ENCODE data around the gene TATDN2. TPM values are rescaled to one million over a fixed set of nuclear protein-coding genes. Genes with fewer than 3 reads are reported as not detected.
"Not testable (repeated sequence)": the region's sequence is repeated elsewhere in the genome, so short reads cannot be mapped to it uniquely, and the experiment has no call there.

TATDN2 gene
- polyA plus RNA-seq, 2 of the 4 experiments (the other 2 are of a cell fraction): 22.4 to 34.9 TPM

DNA sequence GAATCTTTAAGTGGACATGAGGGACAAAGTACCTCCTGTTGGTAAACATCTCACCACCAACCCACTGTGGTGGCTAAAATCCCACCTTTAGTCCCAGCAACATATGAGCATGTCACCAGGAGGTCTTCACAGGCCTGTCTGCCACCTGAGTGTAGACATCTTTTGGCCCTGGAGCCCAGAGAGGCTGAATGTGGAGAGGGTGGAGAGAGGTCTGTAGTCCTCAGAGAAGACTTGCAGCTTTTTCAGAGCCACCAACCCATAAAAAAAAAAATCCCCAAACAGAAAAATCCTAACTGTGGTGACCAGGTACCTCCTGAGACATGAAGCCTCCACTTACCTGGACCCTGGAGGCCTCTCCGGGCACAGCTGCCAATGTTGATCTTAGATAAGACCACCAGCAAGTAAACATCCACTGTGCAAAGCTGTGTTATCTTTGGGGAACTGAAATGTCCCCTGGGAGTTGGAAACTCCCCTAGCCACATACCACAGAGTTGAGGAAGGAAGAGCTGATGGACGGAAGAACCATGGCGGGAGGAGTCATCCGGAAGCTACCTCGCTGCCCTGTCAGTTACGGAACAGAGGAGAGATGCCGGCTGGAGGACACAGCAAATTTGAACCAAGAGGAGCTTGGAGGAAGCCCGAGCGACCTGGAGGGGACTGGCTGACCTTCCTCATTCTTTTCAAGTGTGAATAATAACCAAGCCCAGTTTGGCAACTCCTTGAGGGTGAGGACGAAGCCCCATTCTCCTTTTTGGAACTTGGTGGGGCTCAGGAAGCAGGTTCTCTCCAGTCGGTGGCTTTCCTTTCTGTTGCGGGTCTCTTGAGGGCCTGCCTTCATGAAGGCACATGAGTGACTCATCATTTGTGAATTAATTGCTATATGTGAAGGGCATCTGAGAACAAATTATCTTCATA, 44.5 kb downstream of the TATDN2 start, which contains the start of gene GHRL (continued):
- TF ChIP-seq, protein P1, sequence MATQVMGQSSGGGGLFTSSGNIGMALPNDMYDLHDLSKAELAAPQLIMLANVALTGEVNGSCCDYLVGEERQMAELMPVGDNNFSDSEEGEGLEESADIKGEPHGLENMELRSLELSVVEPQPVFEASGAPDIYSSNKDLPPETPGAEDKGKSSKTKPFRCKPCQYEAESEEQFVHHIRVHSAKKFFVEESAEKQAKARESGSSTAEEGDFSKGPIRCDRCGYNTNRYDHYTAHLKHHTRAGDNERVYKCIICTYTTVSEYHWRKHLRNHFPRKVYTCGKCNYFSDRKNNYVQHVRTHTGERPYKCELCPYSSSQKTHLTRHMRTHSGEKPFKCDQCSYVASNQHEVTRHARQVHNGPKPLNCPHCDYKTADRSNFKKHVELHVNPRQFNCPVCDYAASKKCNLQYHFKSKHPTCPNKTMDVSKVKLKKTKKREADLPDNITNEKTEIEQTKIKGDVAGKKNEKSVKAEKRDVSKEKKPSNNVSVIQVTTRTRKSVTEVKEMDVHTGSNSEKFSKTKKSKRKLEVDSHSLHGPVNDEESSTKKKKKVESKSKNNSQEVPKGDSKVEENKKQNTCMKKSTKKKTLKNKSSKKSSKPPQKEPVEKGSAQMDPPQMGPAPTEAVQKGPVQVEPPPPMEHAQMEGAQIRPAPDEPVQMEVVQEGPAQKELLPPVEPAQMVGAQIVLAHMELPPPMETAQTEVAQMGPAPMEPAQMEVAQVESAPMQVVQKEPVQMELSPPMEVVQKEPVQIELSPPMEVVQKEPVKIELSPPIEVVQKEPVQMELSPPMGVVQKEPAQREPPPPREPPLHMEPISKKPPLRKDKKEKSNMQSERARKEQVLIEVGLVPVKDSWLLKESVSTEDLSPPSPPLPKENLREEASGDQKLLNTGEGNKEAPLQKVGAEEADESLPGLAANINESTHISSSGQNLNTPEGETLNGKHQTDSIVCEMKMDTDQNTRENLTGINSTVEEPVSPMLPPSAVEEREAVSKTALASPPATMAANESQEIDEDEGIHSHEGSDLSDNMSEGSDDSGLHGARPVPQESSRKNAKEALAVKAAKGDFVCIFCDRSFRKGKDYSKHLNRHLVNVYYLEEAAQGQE (IDR thresholded peaks at IDR 0.05): no peak
- TF ChIP-seq FOSL2 (IDR thresholded peaks at IDR 0.05): no peak
- TF ChIP-seq FOSL2 (CRISPR knock-in tag; IDR thresholded peaks at IDR 0.05): no peak
- TF ChIP-seq TFCP2L1 (CRISPR knock-in tag; IDR thresholded peaks at IDR 0.05): no peak
- no peak for TF ChIP-seq CHD4 (IDR thresholded peaks at IDR 0.05; ENCODE audit: borderline replicate concordance)
- TF ChIP-seq CBX8 (IDR thresholded peaks at IDR 0.05): no peak
- TF ChIP-seq FOSB (CRISPR knock-in tag; IDR thresholded peaks at IDR 0.05): no peak
- TF ChIP-seq CBX2 (IDR thresholded peaks at IDR 0.05; ENCODE audit: borderline replicate concordance, low read depth): no peak
- TF ChIP-seq HOXA7 (CRISPR knock-in tag; IDR thresholded peaks at IDR 0.05): no peak
- TF ChIP-seq NR3C1 (IDR thresholded peaks at IDR 0.05): no peak

DNA sequence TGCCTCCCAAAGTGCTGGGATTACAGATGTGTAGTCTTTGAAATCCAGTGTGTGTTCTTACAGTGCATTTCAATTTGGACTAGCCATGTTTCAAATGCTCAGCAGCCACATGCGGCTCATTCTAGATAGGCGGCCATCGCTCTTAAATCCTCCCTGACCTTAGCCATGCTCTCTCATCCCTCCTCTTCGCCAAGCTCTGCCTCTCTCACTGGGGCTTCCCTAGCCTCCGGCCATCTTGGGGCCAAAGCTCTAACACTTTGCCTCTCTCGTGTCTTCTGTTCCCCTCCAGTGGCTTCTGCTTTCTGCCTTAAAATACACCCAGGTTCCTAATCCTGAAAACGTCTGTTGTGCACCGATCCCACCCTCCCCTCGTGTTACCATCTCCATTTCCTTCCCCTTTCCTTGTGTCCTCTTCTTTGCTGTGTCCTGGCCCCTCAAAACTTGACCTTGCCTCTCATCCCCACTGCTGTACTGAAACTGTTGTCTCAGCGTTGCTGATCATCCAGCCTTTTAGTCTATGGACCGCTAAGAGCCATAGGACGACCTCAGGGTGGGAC, 45.8 kb downstream of the TATDN2 start:
- POLR2A ChIA-PET: interaction anchor here (1.2 kb wide), 1 partner anchor 10 kb away, joined by 3 read pairs; no protein-coding TSS in a partner anchor
- CTCF ChIA-PET: interaction anchor here (0.6 to 1.2 kb wide), 2 partner anchors 9 to 87 kb away, joined by 3 read pairs; no protein-coding TSS in a partner anchor
- H3K9me3 ChIP-seq: no peaks in the 10 kb centered on the region
- 88% methylated on average over 12 of the region's 12 CpGs for WGBS (ENCODE audit: missing lambda C conversion rate)
- DNase-seq (ENCODE audit: low read depth in 1 of 2, low spot score in 1 of 2): no peak
- H3K4me3 ChIP-seq: no peak overlapping the region
- H3K4me2 ChIP-seq: no peak overlapping the region
- ATAC-seq: no peak
- no peak for FAIRE-seq
- no peak overlapping the region for H3K27ac ChIP-seq
- H3K4me1 ChIP-seq: no peaks in the 10 kb centered on the region
- TF ChIP-seq RARB (CRISPR knock-in tag; IDR thresholded peaks at IDR 0.05) (no peak), TFCP2L1 (CRISPR knock-in tag; IDR thresholded peaks at IDR 0.05) (no peak), SMC3 (IDR thresholded peaks at IDR 0.05) (no peak), HDAC2 (IDR thresholded peaks at IDR 0.05) (no peak), ZNF302 (CRISPR knock-in tag; IDR thresholded peaks at IDR 0.05) (no peak), ZC3H11A (IDR thresholded peaks at IDR 0.05) (no peak), CEBPB (IDR thresholded peaks at IDR 0.05) (no peak), CHD2 (IDR thresholded peaks at IDR 0.05; ENCODE audit: low read length, partially characterized antibody) (no peak), JUN (IDR thresholded peaks at IDR 0.05) (no peak), ZSCAN20 (CRISPR knock-in tag; IDR thresholded peaks at IDR 0.05) (no peak), PHF8 (IDR thresholded peaks at IDR 0.05; ENCODE audit: borderline replicate concordance, low read depth) (no peak), NPAS2 (CRISPR knock-in tag; IDR thresholded peaks at IDR 0.05; ENCODE audit: borderline replicate concordance) (no peak)
- TF ChIP-seq, protein P1 (IDR thresholded peaks at IDR 0.05): no peak
- TF ChIP-seq, protein P2, sequence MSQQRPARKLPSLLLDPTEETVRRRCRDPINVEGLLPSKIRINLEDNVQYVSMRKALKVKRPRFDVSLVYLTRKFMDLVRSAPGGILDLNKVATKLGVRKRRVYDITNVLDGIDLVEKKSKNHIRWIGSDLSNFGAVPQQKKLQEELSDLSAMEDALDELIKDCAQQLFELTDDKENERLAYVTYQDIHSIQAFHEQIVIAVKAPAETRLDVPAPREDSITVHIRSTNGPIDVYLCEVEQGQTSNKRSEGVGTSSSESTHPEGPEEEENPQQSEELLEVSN (IDR thresholded peaks at IDR 0.05; ENCODE audit: borderline replicate concordance, low read depth): no peak

DNA sequence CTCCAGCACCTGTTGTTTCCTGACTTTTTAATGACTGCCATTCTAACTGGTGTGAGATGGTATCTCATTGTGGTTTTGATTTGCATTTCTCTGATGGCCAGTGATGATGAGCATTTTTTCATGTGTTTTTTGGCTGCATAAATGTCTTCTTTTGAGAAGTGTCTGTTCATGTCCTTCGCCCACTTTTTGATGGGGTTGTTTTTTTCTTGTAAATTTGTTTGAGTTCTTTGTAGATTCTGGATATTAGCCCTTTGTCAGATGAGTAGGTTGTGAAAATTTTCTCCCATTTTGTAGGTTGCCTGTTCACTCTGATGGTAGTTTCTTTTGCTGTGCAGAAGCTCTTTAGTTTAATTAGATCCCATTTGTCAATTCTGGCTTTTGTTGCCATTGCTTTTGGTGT, 49.8 kb downstream of the TATDN2 start:
- DNase-seq (ENCODE audit: low read depth in 1 of 2, low spot score in 1 of 2); H3K27ac ChIP-seq; H3K9me3 ChIP-seq; ATAC-seq; H3K4me3 ChIP-seq; CTCF ChIA-PET; POLR2A ChIA-PET; FAIRE-seq; H3K4me2 ChIP-seq; H3K4me1 ChIP-seq: not testable (repeated sequence)
- WGBS (ENCODE audit: missing lambda C conversion rate): 67% methylated on average over 1 of the region's 1 CpG
